ENCODE measurements around the gene NAALADL1.

The NAALADL1 gene

DNA sequence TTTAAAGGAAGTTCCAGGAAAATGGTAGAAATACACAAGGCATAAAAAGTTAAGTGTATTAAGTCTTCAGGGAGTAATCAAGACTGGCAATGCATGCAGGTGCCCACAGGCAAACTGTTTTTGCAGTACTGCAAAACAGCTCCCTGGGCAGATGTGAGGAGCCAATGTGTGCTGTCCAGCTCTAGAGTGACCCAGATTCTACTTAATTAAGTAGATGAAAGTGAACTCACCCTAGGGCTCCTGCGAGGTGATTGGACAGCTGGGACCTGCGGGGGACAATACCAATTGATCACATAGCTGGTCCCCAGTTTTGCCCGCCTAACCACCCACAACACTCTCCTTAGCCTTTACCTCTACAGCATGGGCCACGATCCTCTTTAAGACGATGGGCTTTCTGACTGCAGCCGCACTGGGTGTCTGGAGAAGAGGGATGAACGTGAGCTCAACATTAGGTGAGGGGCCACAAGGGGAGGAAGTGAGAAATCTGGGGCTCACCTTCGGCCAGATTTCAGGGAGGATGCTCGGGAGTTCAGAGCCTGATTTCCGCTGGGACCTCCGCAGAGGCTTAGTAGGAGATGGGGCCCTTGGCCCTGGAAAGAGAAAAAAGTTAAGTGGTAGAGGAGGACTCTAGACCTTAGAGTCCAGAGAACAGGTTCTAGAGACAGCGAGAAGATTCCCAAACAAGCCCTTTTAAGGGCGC lies 24.9 kb upstream of the NAALADL1 start:
- no peak for DNase-seq (ENCODE audit: low spot score)

DNA sequence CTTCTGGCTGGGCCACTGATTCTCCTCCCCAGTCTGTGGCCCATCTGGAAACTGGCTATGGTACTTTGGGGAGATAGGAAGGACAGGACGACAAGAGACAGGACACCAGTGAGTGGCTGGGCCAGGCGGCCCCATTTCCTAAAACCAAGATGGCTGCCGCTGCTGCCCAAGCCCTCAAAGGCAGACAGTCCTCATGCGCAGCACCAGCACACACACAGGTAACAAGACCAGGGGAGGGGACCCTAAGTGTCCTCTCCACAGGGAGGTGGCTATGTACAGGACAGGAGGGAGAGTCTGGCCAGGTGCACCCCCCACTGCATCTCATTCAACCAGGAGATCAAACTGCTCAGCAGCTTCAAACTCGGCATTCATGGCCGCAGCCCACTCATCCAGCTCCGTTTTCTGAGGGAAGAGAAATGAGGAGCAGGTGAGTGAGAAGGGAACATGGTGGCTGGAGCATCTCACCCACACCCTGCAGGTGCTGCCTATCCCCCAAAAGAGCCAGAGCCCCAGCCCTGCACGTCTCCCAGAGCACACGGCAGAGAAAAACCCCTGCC lies 20.5 kb upstream of the NAALADL1 start:
- no peak for DNase-seq (ENCODE audit: low spot score)

DNA sequence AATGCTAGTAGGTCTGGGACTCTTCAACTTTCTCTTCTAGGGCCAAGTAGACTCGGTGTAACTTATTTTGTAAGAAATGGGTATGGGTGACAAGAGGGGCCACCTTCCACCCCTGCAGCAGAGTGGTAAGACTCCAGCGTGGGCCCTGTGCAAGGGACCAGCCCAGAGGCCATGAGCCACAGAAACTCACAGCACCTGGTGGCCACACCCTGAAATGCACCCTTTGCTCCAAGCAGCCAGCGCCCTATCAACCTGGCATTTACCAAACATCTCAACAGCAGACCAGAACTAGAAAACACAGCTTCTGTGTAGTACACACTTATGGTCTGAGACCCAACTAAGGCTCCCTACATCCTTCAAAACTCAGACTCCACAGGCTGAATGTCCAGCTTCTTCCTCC lies 19.8 kb upstream of the NAALADL1 start:
- DNase-seq (ENCODE audit: low spot score), result peak; percentile 45

DNA sequence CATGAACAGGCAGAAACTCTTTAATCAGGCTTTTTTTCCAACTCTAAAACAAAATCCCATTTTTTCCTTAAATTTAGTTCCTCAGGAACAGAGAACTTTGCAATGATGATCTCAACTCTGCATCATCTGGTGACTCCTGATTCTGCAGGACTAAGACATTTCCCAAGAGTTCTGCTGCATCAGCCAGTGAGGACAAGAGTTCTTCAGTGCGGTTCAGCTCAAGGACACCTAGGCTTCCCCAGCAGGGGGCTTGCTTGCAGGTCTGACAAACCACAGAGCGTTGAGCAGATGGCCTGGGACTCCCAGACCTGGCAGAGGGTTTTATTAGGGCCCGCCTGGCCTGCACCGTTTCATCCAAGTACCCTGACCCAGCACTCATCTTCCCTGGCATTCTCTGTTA lies 19.1 kb upstream of the NAALADL1 start:
- peak; percentile 26 for DNase-seq (ENCODE audit: low spot score)

DNA sequence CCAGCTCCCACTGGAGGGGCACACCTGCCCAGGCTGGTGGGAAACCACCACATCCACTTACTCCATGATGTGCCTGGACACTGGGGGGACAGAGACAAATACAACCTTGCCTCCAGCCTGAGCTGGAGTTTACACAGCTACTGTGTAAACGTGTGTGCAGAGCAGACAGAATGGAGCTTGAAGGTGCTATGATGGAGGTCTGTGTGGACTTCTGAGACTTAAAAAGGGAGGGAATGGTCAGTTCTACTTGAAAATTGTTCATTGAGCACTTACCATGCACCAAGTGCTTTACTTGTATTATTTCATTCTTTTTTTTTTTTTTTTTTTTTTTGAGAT lies 14.2 kb upstream of the NAALADL1 start:
- DNase-seq (ENCODE audit: low spot score), result no peak

DNA sequence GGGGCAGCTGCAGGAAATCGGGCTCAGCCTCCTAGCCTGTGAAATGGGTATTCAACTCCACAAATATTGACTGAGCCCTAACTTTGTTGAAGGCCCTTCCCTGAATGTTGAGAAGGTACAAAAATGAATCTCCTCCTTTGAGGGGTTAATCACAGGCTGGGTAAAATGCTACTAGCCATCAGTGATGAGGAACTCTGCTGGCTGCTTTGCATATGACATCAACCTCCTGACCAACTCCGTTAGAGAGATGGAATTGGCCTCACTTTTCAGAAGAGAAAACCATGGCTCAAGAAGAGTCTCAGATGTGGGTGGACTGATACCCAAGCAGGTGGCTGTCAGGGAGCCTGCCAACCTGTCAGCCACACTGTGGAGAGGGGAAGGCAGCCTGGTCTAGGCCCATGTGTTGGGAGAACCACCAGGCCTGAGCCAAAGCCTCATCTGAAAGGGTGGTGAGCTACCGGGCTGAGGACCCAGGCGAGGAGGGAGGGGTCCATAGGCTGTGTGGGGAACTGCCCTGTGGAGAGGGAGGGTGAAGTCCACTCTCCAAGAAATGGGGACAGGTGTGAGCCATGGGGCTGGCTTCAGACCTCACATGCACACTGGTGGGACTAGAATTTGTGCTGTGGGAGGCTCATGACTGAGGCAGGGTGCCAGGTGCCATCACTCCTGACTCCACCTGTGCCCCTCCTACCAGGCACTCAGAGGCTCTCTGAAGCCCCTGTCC lies 13.7 kb upstream of the NAALADL1 start:
- DNase-seq (ENCODE audit: low spot score), result no peak

DNA sequence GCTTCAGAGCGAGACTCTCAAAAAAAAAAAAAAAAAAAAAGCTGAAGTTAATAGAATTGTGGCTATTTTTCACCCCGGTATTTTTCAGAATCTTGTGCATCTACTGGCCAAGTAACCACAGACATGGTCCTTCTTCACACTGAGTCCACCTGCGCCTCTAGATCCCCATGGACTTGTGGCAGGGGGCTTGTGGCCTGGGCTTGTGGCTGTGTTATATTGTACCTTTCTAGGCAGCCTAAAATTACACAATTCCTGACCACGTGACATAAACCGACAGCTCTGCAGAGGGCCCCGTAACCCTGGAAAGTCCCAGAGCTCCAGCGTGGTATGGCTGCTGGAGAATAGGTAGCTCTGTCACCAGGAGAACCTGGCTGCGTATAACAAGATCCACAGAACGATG lies 10.9 kb upstream of the NAALADL1 start:
- no peak for DNase-seq (ENCODE audit: low spot score)

DNA sequence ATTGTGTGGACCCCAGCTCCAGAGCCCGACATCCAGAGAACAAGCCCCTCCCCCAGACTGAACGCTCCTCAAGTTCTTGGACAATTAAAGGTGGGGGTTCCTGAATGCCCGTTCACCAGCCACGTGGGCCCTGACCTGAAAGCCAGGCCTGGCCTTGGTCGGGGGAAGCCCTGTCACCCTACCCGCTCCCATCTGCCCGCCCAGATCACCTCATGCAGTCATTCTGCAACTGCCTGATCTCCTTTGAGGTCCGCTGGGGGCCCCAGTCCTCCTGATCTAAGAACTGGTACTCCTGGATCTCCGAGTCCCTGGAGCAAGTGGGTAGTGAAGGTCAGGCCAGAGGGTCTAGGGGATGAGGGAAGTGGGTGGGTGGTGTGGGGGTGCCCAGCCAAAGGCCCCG lies 9.1 kb upstream of the NAALADL1 start:
- no peak for DNase-seq (ENCODE audit: low spot score)

DNA sequence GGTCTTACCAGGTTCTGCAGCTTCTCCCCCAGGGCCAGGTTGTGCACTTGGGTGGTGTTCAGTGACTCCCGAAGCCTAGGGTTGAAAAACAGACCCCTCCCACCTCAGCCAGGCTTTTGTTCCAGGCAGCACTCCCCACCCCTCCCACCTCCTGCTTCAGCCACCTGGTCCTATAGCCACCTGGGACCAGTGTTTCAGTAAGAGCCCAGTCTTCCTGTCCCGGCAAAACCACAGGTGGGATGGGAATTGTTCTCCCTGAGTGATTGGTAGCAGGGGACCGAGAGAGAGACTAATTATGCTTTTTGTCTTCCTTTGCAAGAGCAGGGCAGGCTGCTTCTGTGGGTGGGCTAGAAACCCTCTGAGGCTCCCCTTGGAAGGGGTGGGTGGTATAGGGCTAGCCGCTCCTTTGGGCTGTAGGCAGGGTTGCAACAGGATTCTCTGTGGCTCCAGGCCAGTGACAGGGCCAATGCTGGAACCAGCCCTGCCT lies 8.5 kb upstream of the NAALADL1 start:
- DNase-seq (ENCODE audit: low spot score), result no peak

DNA sequence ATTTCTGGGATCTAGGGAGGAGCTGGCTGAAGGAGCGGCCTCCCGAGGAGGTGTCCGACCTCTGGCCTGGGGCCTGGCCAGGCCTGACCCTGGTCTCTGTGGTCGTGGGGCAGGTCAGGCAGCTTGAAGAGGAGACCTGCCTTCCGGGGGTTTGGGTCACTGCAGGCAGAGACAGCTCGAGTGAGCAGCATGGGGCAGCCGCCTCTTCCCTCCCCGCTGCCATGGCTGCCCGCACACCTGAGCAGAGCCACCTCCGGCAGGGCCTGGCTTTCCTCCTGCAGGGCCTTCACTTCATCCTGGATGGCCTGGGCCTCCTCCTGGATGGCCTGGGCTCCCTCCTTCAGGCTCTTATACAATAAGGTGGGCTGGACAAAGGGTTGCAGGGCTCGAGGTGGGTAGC lies 8.0 kb upstream of the NAALADL1 start:
- no peak for DNase-seq (ENCODE audit: low spot score)

DNA sequence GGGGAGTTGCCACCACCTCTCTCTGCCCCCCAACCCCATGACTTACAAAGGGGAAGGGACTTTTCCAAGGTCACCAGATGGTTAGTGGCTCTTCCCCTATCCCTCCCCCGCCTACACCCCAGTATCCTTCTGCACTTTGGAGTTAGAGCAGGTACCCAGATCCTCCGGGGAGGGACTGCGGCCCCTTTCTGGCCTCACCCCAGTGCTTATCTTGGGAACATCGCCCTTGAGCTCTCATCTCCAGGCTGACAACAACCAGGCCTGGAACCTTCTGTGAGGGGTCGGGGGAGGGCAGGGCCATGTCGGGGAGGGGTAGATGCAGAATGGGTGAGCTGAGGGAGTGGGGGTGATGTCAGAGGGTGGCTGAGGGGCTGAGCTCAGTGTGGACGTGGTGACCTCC lies 7.5 kb upstream of the NAALADL1 start:
- DNase-seq (ENCODE audit: low spot score), result no peak

DNA sequence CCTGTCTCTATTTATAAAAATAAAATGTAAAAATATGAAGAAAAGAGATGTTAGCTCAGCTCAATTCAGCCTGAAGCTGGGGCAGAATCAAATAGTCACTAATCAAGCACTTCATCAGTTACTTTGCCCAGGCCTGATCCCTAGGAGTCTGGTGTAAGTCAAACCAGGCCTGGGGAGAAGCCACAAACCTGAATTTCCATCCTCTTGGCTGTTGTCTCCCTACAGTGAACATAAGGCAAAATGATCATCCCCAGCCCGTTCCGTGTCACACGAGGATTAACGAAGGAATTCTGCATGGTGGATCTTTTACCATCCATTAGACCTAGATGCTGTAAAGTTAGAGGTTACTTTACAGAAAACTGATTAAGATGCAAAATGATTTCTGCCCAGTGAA lies 6.5 kb upstream of the NAALADL1 start:
- DNase-seq (ENCODE audit: low spot score), result no peak

DNA sequence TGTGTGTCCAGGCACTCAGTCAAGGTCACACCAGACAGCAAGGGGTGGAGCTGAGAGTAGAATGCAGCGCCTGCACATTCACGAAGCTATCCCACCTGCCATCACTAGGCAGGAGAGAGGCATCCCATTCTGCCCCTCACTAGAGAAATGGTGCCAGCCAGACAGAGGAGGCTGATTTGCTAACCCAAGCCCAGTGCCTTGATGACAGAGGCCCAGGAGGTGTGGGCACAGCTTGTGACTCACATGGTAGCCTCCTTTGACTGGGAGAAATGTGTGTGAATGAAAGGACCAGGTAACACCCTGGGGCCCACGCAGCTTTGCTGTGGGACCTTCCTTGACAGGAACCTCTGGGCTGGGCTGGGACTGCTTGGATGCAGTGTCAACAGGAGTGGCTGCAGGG lies 5.2 kb upstream of the NAALADL1 start:
- DNase-seq (ENCODE audit: low spot score), result no peak

DNA sequence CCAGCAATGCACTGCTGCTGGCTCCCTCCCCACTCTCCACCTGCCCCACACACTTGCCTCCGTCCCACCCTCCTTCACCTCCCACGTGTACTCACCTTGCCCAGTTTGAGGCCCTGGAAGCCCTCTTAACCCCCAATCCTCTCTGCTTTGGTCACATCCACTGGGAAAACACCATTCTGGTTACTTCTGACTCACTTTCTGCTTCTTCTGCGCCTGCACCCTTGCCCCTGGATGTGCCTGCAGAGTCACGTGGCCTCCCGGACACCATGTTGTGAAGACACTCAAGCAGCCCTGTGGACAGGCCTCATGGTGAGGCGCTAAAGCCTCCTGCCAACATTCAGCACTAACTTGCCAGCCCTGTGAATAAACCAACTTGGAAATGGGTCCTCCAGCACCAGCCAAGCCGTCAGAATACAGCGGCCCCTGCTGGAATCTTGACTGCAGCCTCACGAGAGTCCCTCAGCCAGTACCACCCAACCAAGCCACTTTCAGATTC lies 2.6 kb upstream of the NAALADL1 start:
- peak; percentile 32 for DNase-seq (ENCODE audit: low spot score)

DNA sequence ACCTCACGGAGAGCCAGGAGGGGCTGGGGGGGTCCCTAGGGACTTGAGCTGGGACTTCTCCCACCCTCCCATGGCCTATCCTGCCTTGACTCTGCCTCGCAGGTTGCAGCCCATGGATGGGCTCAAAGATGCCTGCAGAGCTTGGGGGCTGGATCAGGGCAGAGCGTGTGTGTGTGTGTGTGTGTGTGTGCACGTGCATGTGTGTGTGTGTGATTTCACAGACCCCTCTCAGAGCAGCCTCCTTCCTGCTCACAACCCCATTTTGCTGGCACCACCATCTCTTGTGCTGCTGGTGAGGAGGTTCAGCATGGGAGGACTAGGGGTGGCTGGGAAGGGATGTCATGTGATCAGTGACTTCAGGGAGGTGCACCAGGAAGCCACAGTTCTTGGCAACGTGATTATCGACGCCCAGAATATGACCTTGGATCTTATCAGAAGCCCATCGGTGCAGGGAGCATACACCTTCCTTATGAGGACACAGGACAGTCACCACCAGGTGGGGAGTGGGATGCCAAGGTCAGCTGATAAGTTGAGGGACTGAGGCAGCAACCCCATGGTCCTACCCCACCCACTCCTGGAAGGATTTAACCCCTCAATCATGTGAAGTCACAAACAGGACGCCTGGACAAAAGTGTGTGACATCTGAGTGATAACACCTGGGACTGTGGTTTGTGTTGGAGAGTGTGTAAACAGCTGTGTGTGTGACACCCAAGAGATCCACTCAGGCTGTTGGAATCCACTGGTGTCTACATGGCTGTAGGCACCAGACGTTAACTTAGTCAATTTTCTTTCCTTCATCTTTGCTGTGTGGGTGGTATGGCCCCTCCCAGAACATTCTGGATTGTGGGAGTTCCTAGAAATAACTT lies 1.8 kb upstream of the NAALADL1 start:
- no peak for DNase-seq (ENCODE audit: low spot score)

DNA sequence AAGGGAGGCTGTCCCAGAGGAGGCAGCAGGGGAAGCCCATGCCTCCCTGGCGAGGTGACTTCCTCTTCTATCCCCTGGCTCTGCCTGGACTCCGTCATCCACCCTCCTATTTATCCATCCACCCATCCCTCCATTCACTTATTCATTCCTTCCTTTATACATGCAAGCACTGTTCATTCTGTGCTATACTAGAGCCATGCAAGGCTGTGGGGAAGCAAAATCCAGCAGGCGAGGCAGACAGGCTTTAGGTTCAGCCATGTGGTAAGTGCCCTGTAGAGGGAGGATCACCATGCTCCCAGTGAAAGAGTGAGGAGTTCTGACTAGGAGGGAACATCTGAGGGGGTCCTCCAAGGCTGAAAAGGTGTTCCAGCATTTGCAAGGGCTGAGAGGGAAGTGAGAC lies 1.2 kb upstream of the NAALADL1 start:
- no peak for DNase-seq (ENCODE audit: low spot score)

DNA sequence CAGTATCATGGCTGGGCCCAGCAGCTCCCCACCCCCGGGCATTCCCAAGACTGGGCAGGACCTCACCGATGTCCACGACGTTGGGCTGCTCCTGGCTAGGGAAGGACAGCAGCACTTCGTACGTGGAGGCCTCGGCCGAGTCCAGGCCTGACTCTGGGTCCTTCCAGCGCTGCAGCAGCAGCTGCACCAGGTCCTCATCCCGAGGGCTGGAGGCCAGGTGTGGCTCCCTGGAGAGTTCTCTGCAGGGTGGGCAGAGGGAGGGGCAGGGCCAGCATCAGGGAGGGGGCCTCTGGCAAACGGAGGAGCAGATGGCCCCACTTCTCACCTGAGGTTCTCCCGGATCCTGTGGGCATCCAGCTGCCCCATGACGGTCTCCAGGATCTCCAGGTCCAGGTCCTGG lies 341 bp downstream of the NAALADL1 start:
- no peak for DNase-seq (ENCODE audit: low spot score)

DNA sequence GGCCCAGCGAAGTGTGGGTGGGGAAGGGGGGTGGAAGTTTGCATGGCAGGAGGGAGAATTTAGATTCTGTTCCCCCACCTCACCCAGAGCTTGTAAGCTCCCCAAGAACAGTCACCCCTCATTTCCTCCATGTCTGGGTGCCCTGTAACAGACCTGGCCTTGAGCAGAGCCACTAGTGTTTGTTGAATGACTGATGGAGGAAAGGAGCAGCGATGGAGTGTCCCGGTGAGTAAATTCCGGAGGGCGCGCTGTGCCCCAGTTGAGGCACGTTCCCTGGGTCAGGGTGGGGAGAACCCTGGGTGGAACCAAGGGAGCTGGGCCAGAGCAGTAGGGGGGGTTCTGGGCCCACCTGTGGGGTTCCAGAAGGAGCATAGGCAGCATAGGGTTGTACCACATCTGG lies 827 bp downstream of the NAALADL1 start:
- DNase-seq (ENCODE audit: low spot score), result no peak

DNA sequence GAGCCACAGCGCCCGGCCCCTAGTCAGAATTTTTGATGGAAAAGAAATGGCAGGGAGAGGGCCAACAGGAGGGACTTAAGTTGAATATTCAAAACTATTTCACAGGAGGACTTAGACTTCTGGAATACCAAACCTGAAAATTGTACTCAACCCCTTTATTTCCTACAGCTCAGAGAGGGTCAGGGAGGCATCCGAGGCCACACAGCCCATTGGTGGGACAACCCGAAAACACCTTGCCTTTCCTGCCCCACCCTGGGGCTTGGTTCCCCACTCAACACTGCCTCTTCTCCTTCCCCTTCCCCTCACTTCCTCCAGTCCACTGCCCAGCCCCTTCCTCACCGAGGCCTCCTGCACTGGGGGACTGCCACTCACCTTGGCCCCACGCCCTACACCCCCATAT lies 1.4 kb downstream of the NAALADL1 start:
- no peak for DNase-seq (ENCODE audit: low spot score)

DNA sequence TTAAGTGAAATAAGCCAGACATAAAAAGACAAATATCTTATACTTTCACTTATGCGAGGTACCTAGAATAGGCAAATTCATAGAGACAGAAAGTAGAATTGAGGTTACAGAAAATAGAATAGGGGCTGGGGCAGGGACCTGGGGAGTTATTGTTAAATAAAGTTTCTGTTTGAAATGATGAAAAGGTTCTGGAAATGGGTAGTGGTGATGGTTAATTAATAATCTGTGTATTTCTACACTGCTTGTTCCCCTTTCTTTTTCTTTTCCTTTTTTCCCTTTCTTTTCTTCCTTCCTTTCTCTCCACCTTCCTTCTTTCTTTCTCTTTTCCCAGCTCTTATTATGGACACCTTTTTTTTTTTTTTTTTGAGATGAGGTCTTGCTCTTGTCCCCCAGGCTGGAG lies 2.8 kb downstream of the NAALADL1 start:
- no peak for DNase-seq (ENCODE audit: low spot score)

DNA sequence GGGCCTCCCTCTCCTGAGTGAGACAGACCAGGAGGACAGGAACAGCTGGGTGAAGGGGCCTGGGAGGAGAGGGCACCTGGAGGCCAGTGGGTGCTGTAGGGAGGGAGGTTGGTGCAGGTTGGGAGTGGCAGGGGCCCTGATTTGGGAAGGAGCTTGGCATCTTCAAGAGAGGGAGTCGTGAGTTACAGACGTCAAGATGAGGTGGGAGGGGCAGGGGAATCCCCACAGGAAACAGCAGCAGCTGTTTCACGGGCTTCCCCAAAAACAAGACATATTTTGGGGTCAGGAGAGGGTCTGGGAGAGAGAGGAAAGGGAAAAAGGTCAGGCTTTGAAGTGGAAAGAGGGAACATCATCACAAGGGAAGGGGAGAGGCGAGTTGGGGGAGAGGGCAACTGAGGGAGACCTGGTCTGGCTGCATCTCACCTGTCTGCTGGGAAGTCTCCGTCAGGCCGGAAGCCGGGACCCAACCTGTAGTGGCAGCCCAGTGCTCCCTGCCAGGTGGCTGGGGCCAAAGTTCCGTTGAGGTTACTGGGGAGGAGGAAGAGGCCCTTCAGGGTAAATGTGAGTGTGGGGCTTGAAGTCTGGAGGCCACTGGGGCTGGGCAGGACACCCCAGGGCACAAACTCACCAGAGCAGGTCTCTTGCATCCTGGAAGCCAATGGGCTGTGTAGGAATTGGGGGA lies 4.4 kb downstream of the NAALADL1 start:
- no peak for DNase-seq (ENCODE audit: low spot score)

DNA sequence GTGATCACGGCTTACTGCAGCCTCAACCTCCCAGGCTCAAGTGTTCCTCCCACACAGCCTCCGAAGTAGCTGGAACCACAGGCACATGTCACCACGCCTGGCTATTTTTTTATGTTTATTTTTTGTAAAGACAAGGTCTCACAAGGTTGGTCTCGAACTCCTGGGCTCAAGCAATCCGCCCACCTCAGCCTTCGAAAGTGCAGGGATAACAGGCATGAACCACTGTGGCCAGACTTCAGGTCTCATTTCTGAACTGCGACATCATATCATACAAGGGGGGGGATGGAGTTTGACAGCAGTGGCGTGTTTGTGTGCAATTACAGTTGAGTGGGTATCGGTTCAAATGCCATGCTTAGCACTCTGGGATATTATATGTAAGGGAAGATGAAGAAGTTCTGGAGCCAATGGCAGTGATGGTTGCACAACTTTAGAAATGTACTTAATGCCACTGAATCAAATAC lies 6.9 kb downstream of the NAALADL1 start:
- no peak for DNase-seq (ENCODE audit: low spot score)
